ENCODE results near the gene M6PR.
"Not testable (repeated sequence)": the region's sequence is repeated elsewhere in the genome, so short reads cannot be mapped to it uniquely, and the experiment has no call there.

The M6PR gene

GRCh38 chr12:8912914-8913313, 36.5 kb downstream of the M6PR start:
- no peak for DNase-seq (ENCODE audit: low read depth)

GRCh38 chr12:8911606-8912268, 37.7 kb downstream of the M6PR start:
- DNase-seq (ENCODE audit: low read depth) = no peak

GRCh38 chr12:8909752-8910151, 39.7 kb downstream of the M6PR start:
- no peak for DNase-seq (ENCODE audit: low read depth)

GRCh38 chr12:8907513-8907912, 41.9 kb downstream of the M6PR start:
- no peak for DNase-seq (ENCODE audit: low read depth)

- DNase-seq (ENCODE audit: low read depth) = no peak
Observed at GRCh38 chr12:8906266-8907180, 42.9 kb downstream of the M6PR start.

- no peak for DNase-seq (ENCODE audit: low read depth)
Observed at GRCh38 chr12:8905546-8905945, 43.9 kb downstream of the M6PR start.

- DNase-seq (ENCODE audit: low read depth) = no peak
Observed at GRCh38 chr12:8904665-8905064, 44.8 kb downstream of the M6PR start.

GRCh38 chr12:8903646-8904045, 45.8 kb downstream of the M6PR start:
- DNase-seq (ENCODE audit: low read depth) = no peak

- DNase-seq (ENCODE audit: low read depth) = not testable (repeated sequence)
Observed at GRCh38 chr12:8902703-8903102, 46.7 kb downstream of the M6PR start.

- no peak for DNase-seq (ENCODE audit: low read depth)
Observed at GRCh38 chr12:8899830-8900229, 49.6 kb downstream of the M6PR start.

GRCh38 chr12:8897081-8897480, 52.4 kb downstream of the M6PR start:
- no peak for DNase-seq (ENCODE audit: low read depth)

- no peak for DNase-seq (ENCODE audit: low read depth)
Observed at GRCh38 chr12:8894986-8895385, 54.5 kb downstream of the M6PR start.

- no peak for DNase-seq (ENCODE audit: low read depth)
Observed at GRCh38 chr12:8894378-8894777, 55.1 kb downstream of the M6PR start.

- DNase-seq (ENCODE audit: low read depth) = no peak
Observed at GRCh38 chr12:8891976-8892375, 57.5 kb downstream of the M6PR start.

All from T follicular helper cell (primary cell).